Raji (cell line): ENCODE measurements around the gene PSRC1.

ENCODE experiments used
- POLR2A ChIP-seq: IDR thresholded peaks from 2 replicates; pipeline ENCODE4 v1.6.1; 2011; ENCODE audit warnings: low read depth, low read length, control low read depth; ENCODE audit not compliant: insufficient read depth

Gene PSRC1

GRCh38 chr1:109269212-109269980, 13.5 kb downstream of the PSRC1 start:
- no peak for TF ChIP-seq POLR2A

- no peak for TF ChIP-seq POLR2A
Measured at GRCh38 chr1:109268431-109269211, 14.3 kb downstream of the PSRC1 start.

- no peak for TF ChIP-seq POLR2A
Measured at GRCh38 chr1:109267743-109268300, 15.1 kb downstream of the PSRC1 start.

GRCh38 chr1:109266965-109267364, 16.0 kb downstream of the PSRC1 start:
- no peak for TF ChIP-seq POLR2A

- TF ChIP-seq POLR2A = no peak
Measured at GRCh38 chr1:109265741-109266330, 17.1 kb downstream of the PSRC1 start.

DNA sequence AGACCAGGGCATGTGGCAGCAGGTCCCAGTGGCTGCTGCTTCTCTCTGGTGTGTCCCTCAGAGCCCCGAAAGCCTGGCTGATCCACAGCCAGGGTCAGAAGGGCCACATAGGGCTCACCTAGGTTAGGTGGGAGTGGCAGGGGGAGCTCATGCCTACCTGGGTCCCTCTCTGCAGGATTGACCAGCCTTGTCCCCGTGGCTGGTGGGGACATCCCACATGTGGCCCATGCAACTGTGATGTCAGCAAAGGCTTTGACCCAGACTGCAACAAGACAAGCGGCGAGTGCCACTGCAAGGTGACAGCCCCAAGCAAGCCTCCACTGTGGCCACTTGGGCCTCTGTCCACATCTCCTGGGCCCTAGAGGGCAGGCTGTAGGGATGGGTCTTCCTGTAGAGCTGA, 17.9 kb downstream of the PSRC1 start:
- no peak for TF ChIP-seq POLR2A

DNA sequence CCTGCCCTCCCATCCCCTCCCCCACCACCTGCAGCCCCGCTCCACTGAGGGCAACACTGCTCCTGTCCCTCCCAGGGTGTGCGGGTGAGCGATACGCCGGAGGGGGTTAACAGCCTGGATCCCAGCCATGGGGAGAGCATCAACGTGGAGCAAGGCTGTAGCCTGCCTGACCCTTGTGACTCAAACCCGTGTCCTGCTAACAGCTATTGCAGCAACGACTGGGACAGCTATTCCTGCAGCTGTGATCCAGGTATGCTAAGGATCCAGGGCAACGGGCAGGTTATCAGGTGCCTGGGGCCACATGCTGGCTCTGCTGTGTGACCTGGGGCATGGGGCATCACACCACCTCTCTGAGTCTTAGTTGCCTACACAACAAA, 18.6 kb downstream of the PSRC1 start:
- no peak for TF ChIP-seq POLR2A

DNA sequence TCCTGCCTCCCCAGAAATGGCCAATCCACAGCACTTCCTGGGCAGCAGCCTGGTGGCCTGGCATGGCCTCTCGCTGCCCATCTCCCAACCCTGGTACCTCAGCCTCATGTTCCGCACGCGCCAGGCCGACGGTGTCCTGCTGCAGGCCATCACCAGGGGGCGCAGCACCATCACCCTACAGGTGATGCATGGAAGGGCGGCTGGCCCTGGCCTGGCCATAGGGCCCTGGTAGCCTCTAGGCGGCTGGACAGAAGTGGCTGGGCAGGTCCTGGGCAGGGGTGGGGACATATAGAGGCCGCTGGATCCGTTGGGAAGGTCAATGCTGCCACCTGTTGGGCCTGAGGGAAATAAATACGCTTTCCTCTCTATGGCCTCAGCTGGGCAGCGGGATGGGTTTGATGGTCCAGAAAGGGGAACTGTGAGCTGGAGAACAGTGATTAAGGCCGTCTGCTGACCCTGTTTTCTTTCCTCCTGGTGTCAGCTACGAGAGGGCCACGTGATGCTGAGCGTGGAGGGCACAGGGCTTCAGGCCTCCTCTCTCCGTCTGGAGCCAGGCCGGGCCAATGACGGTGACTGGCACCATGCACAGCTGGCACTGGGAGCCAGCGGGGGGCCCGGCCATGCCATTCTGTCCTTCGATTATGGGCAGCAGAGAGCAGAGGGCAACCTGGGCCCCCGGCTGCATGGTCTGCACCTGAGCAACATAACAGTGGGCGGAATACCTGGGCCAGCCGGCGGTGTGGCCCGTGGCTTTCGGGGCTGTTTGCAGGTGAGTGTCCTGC, 19.2 kb downstream of the PSRC1 start:
- TF ChIP-seq POLR2A = no peak

DNA sequence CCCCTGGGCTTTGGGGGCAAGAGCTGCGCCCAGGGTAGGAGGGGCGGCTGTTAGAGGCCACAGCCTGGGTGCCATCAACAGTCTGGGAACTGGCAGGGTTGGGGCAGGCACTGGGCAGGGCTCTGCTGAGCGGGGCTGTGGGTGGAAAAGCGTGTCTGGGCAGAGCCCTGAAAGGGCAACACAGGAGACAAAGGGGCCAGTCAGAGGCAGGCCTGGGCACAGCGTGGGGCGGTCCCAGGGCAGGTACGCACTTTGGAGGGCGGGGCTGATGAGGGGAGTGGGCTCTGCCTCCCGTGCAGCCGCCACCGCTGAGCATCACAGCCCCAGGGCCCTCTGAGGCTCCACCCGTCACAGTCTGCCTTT, 19.7 kb downstream of the PSRC1 start:
- no peak for TF ChIP-seq POLR2A

DNA sequence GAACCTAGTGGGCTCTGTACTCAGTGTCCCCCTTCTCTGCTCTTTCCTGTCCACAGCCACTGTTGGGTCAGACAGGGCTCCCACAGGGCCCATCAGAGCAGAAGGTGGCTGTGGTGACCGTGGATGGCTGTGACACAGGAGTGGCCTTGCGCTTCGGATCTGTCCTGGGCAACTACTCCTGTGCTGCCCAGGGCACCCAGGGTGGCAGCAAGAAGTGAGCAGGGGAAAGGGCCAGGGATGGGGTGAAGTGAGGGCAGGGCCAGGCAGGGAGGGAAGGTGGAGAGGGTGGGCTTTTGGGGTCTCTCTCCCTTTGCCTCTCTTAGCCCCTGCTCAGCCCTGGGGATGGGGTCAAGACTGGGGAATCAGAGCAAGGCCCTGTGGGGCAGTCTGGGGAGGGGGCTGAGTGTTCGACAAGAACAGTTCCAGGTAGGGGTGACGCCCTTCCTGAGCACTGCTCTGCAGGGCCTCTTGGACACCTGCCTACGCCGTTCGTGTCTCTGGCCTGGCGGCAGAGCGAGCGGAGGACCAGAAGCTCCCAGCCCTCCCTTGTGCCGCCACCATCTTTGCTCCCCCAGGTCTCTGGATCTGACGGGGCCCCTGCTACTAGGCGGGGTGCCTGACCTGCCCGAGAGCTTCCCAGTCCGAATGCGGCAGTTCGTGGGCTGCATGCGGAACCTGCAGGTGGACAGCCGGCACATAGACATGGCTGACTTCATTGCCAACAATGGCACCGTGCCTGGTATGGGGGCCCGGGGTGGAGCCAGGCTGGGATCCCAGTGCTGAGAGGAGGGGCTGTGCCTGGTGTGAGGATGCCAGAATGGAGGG, 20.5 kb downstream of the PSRC1 start:
- no peak for TF ChIP-seq POLR2A

GRCh38 chr1:109261578-109261977, 21.4 kb downstream of the PSRC1 start:
- TF ChIP-seq POLR2A = no peak

GRCh38 chr1:109261006-109261405, 21.9 kb downstream of the PSRC1 start:
- no peak for TF ChIP-seq POLR2A

DNA sequence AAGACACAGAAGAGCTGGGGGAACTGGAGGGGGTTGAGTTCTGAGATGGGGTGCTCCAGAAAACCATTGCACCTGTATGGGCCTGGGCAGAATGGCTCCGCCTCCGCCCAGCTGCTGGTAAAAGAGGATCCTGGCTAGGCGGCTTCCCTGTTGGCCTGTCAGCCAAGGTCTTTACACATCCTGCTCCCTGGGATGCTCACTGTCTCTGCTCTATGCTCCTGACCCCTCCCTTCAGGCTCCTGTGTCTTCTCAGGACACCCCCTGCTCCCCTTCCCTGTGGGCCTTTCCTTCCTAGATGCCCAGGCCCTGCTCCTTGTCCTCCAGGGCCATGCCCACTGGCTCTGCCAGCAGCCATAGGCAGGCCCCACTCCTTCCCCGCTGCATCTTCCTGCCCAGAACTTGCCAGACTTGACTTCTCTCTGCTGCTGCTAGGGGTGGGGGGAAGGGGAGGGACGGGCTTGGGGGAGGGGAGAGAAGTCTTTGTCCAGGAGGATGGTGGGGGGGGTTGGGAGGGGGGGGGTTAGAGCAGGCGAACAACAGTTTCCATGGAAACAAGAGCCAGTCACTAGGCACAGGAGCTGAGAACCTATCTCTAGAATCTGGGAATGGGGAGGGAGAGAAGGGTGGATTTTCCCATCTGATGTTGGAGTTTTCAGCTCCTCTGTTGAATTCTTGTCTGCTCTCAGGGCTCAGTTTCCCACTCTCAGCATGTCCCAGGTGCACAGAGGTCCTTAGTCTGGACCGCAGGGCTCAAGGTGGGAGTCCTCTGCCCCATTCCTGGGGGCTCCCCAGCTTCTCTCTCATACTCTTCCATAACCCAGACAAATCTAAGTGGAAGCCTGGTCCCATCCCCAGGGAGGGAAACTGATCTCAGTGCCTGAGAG, 23.0 kb downstream of the PSRC1 start:
- TF ChIP-seq POLR2A = no peak
